ENCODE measurements around the gene RAP1A.
"Not testable (repeated sequence)": the region's sequence is repeated elsewhere in the genome, so short reads cannot be mapped to it uniquely, and the experiment has no call there.

Gene RAP1A

DNA sequence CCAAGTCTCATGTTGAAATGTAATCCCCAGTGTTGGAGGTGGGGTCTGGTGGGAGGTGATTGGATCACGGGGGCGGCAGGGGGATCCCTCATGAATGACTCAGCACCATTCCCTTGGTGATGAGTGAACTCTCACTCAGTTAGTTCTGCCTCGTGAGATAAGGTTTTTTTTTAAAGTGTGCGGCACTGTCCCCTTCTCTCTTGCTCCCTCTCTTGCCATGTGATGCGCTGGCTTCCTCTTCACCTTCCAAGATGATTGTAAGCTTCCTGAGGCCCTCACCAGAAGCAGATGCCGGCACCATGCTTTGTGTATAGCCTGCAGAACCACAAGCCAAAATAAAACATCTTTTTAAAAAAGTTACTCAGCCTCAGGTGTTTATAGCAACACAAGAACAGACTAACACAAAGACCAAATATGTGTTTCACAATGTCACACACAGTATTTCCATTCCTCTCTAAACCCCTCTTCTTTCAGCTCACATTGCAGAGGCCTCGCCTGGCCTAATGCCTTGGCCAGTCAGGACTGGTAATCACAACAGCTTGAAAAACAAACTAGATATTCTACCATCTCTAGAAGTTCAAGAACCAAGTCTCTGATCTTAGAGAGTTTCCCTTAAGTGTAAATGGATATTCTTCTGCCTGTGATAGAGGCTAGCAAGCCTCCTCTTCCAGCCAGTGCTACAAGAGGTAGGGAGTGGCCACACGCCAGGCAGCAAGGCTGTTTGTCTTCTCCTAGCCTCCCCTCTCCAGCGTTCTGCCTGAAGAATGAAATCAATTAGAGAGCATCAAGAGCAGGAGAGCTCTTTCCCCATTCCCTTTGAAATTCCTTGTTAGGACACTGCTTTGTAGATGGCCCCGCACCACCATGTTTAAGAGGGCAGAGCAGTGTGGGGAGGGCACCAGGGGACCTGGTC, 19.6 kb upstream of the RAP1A start:
- peak; percentile 76 for DNase-seq

DNA sequence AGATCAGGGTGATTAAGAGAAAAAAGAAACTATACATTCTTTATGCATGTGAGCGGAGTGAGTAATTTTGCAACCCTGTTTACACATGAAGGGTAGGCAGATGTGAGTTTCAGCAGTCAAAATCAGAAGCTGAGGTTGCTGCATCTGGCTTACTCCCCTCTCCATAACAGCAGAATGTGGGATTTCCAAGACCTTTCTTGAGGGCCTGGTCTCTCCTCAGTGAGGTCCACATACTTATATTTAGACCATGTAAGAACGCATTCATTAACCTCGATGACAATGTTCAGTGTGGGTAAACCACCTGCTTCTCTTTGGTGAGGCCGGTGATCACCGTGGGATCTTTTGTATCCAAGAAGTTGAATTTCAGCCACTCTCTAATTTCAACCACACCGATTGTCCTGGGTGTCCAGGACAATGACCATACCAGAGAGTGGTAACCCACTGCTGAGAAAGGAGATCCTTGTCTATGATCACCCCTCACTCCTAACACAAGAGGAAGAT, 18.7 kb upstream of the RAP1A start:
- DNase-seq = no peak

DNA sequence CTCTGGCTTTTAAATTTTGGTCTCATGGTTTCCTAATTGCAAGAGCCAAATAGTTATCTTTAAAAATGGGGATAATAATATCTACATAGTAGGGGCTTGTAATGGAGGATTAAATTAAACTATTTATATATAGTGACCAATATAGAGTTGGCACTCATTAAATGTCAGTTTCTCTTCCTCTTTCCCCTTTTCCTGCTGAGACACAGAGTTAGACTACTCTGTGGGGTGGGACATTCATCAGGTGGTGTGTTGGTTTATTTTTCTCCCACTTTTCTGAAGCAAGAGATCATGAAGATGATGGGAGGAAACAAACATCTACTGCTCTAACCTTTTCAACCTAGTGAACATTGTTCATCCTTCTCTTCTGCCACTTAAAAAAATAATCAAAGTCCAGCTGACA, 17.3 kb upstream of the RAP1A start:
- no peak for DNase-seq

DNA sequence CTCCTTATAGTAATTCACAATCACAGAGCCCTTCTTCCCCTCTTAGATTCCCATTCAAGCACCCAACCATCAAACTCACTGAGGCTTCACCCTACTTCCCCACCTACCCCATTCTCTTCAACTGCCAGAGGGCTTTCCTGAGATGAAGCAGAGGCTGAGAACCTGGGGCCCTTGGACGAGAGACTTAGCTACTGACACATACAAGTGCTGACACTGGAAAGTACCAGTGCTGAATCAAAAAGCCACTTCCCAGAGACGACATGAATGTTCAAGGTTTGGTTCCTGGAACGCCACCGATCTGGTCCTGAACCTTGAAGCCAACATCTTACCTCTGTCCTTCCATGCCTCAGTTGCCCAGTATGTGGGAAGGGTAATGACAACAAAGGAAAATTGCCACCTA, 16.6 kb upstream of the RAP1A start:
- DNase-seq = no peak

DNA sequence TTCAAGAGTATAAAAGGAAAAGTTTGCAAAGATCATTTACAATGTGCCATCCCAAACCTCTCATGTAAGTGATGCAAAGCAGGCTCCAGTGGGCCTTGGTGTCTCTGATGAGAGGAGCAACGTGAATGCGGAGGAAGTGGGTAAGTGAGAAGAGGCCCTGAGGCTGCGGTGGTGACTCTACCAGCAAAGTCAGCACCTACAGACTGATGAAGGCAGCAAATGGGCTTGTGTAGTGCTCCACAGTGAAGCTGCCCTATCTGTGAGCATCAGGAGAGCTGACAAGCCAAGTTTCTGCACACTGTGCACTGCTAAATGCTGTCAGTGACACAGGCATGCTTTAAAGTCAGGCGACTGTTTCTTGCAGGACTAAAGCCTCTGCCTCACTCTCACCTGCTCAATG, 15.6 kb upstream of the RAP1A start:
- no peak for DNase-seq

DNA sequence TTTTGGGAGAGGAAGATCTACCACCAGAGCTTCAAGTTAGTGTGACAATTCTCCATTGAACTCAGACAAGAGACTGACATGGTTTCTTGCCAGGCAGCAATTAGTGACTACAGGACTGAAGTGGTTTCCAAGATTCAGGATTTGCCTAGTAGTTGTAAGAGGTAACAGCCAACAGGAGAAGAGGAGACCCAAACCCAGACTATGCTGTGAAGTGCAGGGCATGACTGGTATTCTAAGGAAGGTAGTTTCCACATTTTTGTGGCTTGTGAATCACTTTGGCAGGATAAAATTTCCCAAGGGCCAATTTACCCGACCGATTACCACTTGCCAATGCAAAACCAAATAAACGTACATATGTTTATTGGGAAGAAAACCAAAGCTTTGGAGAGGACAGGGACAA, 14.7 kb upstream of the RAP1A start:
- DNase-seq = no peak

DNA sequence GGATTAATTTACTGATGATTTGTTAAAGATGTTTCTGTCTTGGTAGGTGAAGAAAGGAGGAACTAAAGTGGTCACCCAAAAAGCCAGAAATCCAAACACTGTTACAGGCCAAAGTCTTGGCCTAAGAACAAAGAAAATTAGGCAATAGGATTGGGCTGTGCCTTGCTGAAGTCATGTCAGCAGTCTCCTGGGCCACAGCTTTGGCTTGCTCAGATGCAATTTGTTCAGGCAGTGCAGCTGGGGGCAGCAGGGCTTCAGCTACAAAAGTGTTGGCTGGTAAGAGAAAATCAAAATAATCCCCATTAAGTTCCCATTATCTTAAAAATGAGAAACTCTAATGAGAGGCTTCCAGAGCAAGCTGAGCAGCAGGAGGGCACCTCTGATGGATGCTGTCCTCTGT, 14.0 kb upstream of the RAP1A start:
- no peak for DNase-seq

DNA sequence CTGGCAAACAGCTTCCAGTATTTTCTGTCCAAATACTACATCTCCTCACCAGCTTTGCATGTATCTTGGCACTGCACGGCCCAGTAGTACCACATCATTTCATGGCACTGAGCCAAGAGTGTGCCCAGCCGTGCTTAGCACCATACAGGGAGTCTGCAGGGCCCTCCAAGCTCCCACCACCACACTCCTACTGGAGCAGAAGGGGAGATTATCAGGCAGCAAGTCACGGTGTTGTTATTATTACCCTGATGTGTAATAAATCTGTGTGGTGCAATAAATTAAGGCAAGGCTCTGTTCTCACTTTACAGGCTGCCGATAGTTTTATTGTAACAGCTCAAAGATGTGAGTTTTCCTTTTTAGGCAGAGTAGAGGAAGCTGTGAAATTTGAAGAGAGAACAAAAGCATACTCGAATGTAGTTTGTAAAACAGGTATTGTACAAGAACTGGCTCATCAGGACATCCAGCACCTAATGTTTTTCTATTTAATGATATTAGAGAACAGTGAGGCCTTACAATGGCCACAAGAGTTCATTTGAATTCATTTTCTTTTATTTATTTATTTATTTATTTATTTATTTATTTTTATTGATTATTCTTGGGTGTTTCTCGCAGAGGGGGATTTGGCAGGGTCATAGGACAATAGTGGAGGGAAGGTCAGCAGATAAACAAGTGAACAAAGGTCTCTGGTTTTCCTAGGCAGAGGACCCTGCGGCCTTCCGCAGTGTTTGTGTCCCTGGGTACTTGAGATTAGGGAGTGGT, 13.0 kb upstream of the RAP1A start:
- DNase-seq = not testable (repeated sequence)

DNA sequence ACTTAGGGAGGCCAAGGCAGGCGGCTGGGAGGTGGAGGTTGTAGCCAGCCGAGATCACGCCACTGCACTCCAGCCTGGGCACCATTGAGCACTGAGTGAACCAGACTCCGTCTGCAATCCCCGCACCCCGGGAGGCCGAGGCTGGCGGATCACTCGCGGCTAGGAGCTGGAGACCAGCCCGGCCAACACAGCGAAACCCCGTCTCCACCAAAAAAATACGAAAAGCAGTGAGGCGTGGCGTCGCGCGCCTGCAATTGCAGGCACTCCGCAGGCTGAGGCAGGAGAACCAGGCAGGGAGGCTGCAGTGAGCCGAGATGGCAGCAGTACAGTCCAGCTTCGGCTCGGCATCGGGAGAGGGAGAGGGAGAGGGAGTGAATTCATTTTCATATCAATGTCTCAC, 11.1 kb upstream of the RAP1A start:
- not testable (repeated sequence) for DNase-seq

DNA sequence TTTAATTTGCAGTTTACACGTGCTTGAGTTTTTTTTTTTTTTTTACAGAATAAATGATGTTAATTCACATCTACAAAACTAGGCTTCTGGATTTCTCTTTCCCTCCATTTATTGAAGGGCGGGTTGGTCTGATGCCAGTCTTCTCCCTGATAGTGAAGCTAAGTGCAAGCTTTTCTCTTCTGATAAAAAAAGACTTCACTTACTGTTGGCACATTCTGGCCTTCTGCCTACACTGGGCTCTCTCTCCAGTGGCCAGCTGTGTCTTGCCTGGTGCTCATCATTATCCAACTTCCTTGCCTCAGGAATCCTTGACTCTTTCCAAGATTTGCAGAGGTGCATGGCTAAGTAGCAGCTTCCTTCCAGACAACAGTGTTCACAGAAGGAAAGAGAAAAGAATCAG, 7.6 kb upstream of the RAP1A start:
- DNase-seq = no peak

DNA sequence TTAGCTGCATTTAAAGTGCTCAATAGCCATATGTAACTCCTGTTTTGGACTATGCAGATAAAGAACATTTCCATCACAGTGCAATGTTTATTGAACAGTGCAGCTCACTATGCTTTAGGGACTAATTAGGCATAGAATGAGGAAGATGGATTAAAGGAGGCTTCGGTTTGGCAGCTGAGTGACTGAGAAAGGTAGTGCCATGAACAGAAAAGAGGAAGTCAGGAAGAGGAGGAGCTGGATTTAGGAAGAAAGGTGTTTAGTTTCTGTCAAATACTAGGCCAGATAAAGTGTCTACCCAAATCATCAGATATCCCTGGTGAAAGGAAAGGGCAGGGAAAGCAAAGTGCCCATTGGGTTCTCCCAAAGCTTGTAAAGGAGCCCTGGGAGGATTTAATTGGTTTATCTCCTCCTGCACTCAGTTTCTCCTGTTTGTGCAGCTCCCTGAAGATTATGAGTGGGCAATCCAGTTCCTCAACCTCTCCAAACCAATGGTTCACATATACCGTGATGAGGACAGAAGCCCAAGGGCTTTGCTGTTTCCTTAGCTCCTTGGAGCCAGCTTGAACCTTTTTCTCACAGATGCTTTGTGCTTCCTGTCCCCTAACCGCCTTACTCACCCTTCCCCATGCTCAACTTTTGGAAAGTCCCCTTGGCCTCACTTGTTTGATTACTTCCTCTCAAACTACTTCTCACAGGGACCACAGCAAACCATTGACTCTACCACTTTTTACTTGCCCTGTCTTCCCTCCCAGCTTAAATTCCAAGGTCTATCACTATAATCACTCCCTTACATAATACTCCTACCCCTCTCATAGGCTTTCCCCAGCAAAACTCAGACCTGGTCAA, 3.5 kb upstream of the RAP1A start:
- DNase-seq = peak; percentile 61

DNA sequence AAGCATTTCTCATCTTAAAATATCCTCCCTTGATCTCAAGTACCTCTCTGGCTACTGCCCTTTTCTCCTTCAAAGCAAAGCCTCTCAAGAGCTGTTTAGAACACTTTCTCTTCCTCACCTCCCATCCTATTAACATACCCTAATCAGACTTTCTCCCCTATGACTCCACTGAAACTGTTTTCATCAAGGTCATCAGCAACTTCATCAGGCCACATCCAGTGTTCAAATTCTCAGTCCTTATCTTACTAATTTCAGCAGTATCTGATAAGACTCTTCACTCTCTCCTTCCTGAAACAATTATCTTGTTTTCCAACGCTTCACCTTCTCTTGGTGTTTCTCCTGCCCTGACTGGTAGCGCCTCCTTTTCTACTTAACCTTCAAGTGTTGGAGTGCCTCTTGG, 1.5 kb upstream of the RAP1A start:
- no peak for DNase-seq

DNA sequence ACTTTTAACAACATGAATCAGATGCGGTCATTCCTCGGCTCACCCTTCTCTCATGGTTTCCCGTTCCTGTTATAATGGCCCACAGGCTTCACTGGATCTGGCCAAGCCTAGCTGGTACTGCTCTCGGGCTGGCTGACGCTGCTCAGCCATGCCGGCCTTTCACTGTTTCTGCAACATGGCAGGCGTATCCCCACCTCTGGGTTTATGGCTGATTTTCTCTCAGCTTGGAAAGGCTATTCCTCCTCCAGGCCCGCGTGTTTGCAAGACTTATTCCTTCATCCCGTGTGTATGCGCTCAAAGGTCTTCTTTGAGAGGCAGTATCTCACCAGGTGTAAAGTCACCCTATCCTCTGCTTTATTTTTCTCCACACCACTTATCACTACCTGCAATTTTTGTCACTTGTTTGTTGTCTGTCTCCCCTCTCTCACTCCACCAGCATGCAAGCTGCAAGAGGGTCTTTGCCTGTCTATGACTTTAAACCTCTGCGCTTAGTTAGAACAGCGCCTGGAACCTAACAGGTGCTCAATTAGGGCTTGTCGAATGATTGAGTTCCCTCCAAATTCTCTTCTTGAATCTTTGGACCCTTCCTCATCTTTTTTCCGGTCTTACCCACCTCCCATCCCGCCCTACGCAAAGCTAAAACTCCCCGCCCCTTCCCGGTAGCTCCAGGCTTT, 491 bp upstream of the RAP1A start:
- no peak for DNase-seq

DNA sequence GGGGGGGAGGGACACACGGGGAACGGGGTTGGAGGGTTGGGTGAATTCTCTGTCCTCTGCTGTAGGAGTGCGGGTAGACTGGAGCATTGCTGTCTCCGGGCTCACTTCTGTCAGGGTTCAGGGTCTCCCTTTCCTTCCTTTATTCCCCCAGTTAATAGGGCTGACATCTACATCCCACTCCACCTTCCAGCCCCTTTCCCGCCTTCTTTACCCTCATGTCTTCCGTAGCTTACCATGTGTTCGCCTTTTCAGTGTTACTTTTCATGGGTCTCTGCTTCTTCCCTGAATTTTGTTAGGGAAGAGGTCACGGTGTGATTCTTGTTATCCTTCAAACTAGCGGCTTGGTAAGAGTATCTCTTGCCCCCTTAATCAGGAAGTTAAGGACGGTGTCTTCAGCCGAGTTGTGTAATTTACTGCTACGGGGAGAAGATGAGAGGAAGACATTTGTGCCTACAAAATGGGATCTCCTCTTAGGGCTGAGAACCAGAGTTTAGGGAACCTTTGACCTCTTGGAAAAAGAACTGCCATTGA, 917 bp downstream of the RAP1A start:
- peak; percentile 75 for DNase-seq

DNA sequence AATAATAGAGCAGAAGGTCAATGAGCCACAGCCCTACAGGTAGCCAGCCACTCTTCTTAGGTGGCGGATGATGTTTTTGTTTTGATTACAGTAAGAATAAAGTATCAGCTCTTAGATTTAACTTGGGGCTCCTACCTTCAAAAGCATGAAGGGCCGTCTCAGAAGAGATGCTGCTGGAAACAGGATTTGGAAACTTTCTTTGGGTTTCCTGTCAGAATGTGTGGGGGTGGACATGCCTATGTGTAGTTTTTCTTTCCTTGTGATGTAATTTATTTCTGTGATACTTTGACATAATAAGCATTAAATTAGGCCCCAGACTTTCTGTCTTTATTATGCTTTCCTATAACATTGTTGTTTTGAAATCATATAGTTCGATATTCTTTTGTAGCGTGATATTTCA, 1.5 kb downstream of the RAP1A start:
- DNase-seq = peak; percentile 51

DNA sequence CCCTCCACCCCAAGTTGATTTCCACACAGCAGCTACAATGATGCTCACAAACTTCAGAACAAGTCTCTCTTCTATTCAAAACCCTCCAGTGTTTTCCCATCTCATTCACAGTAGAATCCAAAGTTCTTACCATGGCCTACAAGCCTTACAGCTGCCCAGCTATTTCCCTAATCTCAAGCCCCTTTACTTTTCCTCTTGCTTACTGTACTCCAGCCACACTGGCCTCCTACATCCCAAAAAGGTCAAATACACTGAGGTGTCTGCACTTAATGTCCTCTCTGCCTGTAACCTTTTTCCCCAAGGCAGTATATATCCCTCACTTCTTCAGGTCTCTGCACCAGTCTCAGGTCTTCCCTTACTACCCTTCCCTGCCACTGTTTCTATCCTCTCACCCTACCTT, 2.6 kb downstream of the RAP1A start:
- no peak for DNase-seq

DNA sequence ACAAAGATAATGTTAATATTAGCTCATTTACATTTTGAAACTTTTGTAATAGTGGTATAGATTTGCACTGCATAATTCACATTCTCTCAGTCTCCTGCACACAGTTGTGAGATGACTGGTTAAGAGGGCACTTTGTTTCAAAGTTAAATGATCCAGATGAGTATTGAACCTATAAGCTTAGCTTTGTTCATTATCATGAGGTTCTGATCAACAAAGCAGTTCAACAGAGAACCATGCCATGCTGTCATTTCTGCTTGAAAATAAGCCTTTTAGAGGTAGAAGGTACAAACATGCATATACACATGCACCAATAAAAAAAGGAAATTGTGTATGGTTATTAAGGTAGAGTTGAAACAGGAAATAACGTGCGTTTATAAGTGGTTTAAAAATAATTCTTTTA, 4.8 kb downstream of the RAP1A start:
- no peak for DNase-seq

DNA sequence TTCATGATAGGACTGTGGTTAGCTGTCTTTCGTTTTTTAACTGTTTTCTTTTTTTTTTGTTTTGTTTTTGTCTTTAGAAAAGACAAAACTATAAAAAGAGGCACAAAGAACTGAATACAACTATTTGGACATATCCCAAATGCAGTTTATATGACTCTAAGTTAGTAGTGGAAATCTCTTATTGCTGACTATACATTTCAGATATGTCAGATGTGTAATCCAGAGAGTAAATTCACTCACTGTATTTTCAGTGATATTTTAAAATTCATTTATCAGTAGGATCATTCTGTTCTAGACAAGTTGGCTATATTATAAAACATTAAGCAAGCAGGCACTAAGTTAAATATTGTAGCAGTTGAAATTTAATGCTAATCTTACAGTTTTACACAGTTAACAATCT, 5.7 kb downstream of the RAP1A start:
- DNase-seq = no peak

DNA sequence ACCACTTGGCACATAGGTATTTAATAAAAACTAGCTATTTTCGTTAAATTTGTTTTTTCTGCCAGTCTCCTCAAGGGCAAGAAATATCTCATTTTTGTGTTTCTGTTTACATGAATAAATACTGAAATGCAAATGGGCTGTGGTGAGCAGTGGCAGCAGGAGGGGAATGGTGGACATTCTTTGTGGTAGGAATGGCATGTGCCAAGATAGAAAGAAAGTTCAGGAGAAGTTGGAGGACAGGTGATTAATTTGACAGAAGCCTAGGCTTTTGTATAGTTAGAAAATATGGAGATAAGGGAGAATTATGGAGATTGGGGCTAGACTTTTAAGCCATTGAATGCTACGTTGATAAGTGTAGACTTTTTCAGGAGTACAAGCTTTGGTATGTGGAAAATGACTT, 8.6 kb downstream of the RAP1A start:
- DNase-seq = no peak

DNA sequence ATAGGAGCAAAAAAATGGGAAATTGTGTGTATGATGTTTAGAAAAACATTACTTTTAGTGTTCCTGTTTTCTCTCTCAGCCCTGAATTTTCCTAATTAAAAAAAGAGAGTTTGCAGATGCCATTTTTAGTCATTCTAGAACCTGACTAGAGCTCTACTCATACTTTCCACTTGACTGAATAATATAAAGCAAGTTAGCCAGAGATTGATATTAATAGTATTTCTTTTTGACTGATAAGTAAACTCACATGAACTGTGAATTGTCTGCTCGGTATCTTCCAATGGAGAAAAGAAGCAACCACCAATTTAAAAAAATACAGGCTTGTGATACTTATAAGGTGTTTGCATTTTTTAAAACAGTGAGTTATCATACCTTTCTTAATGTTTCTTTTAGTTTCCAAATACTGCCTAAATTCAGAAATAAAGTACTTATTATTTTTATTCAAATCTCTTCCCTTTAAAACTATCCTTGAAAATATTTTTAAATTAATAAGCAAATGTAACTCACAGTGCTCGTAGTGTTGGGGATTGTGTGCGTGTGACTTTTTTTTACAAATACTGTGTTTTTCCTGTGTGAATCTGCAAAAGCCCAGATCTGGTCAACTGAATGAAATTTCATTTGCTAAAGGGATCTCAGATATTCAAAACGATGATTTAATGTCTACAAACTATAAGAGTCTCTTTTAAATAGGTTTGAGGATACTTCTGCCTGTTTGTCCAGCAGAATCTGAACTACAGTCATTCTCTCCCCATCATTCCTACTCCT, 9.8 kb downstream of the RAP1A start:
- DNase-seq = no peak

DNA sequence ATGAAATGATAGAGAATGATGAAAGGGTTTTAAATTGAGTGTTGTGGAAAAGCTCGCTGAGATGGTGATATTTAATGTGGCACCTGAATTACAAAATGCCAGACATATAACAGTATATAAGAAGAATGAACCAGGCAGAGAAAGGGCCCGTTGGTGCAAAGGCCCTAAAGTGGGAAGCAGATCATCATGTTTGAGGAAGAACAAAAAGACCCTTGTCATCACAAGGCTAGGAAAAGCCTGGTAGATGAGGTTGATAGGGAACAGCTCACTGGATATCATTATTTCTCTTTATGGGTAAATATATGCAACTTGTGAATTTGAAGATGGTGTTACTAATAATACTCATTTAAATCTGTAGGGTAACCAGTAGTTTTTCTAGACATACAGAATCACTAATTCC, 11.0 kb downstream of the RAP1A start:
- peak; percentile 32 for DNase-seq

DNA sequence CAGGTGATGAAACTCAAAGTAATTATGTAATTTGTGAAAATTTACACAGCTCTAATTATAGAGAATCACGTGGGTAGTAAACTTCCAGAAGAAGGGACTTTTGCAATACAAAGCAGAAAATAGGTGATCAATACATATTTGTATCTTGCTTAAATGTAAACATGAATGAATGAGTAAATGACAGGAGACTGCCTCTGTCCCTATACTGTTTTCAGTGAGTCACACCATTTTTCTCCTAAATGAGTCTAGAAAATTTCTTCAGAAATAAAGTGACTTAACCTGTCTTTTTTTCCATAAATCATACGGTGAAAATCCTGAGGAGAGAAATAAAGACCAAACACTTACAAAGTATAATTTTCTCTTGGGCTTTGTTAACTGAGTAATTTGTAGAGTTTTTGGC, 11.9 kb downstream of the RAP1A start:
- DNase-seq = no peak

All from OCI-M1 (cell line).